HUES48 (cell line): ENCODE data around the gene NCAM1.

Experiments
- H3K27ac ChIP-seq: one replicate; pipeline ENCODE4 v1.7.0; 2013; ENCODE audit warnings: low read depth, low read length, inconsistent platforms
- H3K27me3 ChIP-seq: 2 replicates; pipeline ENCODE4 v1.6.1; 2013; ENCODE audit warnings: mild to moderate bottlenecking, low read length; ENCODE audit not compliant: control insufficient read depth, insufficient read depth
- H3K36me3 ChIP-seq: 2 replicates; pipeline ENCODE4 v1.6.1; 2013; ENCODE audit warnings: low read length; ENCODE audit not compliant: control insufficient read depth, insufficient read depth
- H3K4me1 ChIP-seq: 2 replicates; pipeline ENCODE4 v1.6.1; 2013; ENCODE audit warnings: mild to moderate bottlenecking, low read length; ENCODE audit not compliant: control insufficient read depth, insufficient read depth
- H3K4me3 ChIP-seq: 2 replicates; pipeline ENCODE4 v1.5.1; 2013; ENCODE audit warnings: mild to moderate bottlenecking, low read depth, low read length
- H3K9ac ChIP-seq: 2 replicates; pipeline ENCODE4 v1.6.1; 2013; ENCODE audit warnings: mild to moderate bottlenecking, low read depth, low read length, moderate library complexity
- H3K9me3 ChIP-seq: 2 replicates; pipeline ENCODE4 v1.6.1; 2013; ENCODE audit warnings: low read length; ENCODE audit not compliant: control insufficient read depth, insufficient read depth

The NCAM1 gene

GRCh38 chr11:113270080-113270479 lies 308.9 kb downstream of the NCAM1 start:
- no peaks in the 10 kb centered on the region for H3K36me3 ChIP-seq
- no peaks in the 10 kb centered on the region for H3K4me1 ChIP-seq
- no peak overlapping the region for H3K27ac ChIP-seq
- H3K9ac ChIP-seq = no peak overlapping the region
- no peaks in the 10 kb centered on the region for H3K27me3 ChIP-seq
- no peak overlapping the region for H3K4me3 ChIP-seq
- no peaks in the 10 kb centered on the region for H3K9me3 ChIP-seq

GRCh38 chr11:113271551-113272245 lies 310.5 kb downstream of the NCAM1 start:
- no peak overlapping the region for H3K27ac ChIP-seq
- H3K4me3 ChIP-seq = no peak overlapping the region
- H3K4me1 ChIP-seq = no peaks in the 10 kb centered on the region
- no peaks in the 10 kb centered on the region for H3K27me3 ChIP-seq
- H3K9me3 ChIP-seq = no peaks in the 10 kb centered on the region
- H3K36me3 ChIP-seq = no peaks in the 10 kb centered on the region
- H3K9ac ChIP-seq = no peak overlapping the region

GRCh38 chr11:113272281-113272680 lies 311.1 kb downstream of the NCAM1 start:
- Histone ChIP-seq H3K27ac (no peak overlapping the region), H3K4me3 (no peak overlapping the region), H3K27me3 (no peaks in the 10 kb centered on the region), H3K9ac (no peak overlapping the region), H3K9me3 (no peaks in the 10 kb centered on the region), H3K4me1 (no peaks in the 10 kb centered on the region), H3K36me3 (no peaks in the 10 kb centered on the region)

GRCh38 chr11:113272927-113273615 lies 311.9 kb downstream of the NCAM1 start:
- Histone ChIP-seq H3K27ac (no peak overlapping the region), H3K4me1 (no peaks in the 10 kb centered on the region), H3K27me3 (no peaks in the 10 kb centered on the region), H3K36me3 (no peaks in the 10 kb centered on the region), H3K4me3 (no peak overlapping the region), H3K9me3 (no peaks in the 10 kb centered on the region), H3K9ac (no peak overlapping the region)

GRCh38 chr11:113273720-113274119 lies 312.5 kb downstream of the NCAM1 start:
- H3K27ac ChIP-seq = no peak overlapping the region
- H3K9ac ChIP-seq = no peak overlapping the region
- H3K27me3 ChIP-seq = no peaks in the 10 kb centered on the region
- H3K4me1 ChIP-seq = no peaks in the 10 kb centered on the region
- H3K9me3 ChIP-seq = no peaks in the 10 kb centered on the region
- no peaks in the 10 kb centered on the region for H3K36me3 ChIP-seq
- H3K4me3 ChIP-seq = no peak overlapping the region

- Histone ChIP-seq H3K27me3 (no peaks in the 10 kb centered on the region), H3K9ac (no peak overlapping the region), H3K36me3 (no peaks in the 10 kb centered on the region), H3K4me3 (no peak overlapping the region), H3K4me1 (no peaks in the 10 kb centered on the region), H3K9me3 (no peaks in the 10 kb centered on the region), H3K27ac (no peak overlapping the region)
Observed at GRCh38 chr11:113274713-113275582, 313.7 kb downstream of the NCAM1 start.

GRCh38 chr11:113275602-113276001 lies 314.4 kb downstream of the NCAM1 start:
- H3K4me1 ChIP-seq = no peaks in the 10 kb centered on the region
- H3K9me3 ChIP-seq = no peaks in the 10 kb centered on the region
- H3K36me3 ChIP-seq = no peaks in the 10 kb centered on the region
- H3K27ac ChIP-seq = no peak overlapping the region
- H3K9ac ChIP-seq = no peak overlapping the region
- no peaks in the 10 kb centered on the region for H3K27me3 ChIP-seq
- H3K4me3 ChIP-seq = no peak overlapping the region

GRCh38 chr11:113276466-113276865 lies 315.2 kb downstream of the NCAM1 start:
- Histone ChIP-seq H3K27ac (no peak overlapping the region), H3K9me3 (no peaks in the 10 kb centered on the region), H3K27me3 (no peaks in the 10 kb centered on the region), H3K9ac (no peak overlapping the region), H3K4me3 (no peak overlapping the region), H3K4me1 (no peaks in the 10 kb centered on the region), H3K36me3 (no peaks in the 10 kb centered on the region)

GRCh38 chr11:113277907-113278306 lies 316.7 kb downstream of the NCAM1 start:
- Histone ChIP-seq H3K27ac (no peak overlapping the region), H3K4me3 (no peak overlapping the region), H3K36me3 (no peaks in the 10 kb centered on the region), H3K9me3 (no peaks in the 10 kb centered on the region), H3K9ac (no peak overlapping the region), H3K4me1 (no peaks in the 10 kb centered on the region), H3K27me3 (no peaks in the 10 kb centered on the region)

GRCh38 chr11:113278481-113278880 lies 317.3 kb downstream of the NCAM1 start:
- no peak overlapping the region for H3K4me3 ChIP-seq
- H3K9ac ChIP-seq = no peak overlapping the region
- H3K4me1 ChIP-seq = no peaks in the 10 kb centered on the region
- H3K9me3 ChIP-seq = no peaks in the 10 kb centered on the region
- H3K27ac ChIP-seq = no peak overlapping the region
- H3K36me3 ChIP-seq = no peaks in the 10 kb centered on the region
- no peaks in the 10 kb centered on the region for H3K27me3 ChIP-seq

GRCh38 chr11:113278925-113279324 lies 317.7 kb downstream of the NCAM1 start:
- no peaks in the 10 kb centered on the region for H3K36me3 ChIP-seq
- no peak overlapping the region for H3K4me3 ChIP-seq
- no peaks in the 10 kb centered on the region for H3K9me3 ChIP-seq
- H3K27me3 ChIP-seq = no peaks in the 10 kb centered on the region
- H3K27ac ChIP-seq = no peak overlapping the region
- no peaks in the 10 kb centered on the region for H3K4me1 ChIP-seq
- no peak overlapping the region for H3K9ac ChIP-seq
